Activated CD8-positive, alpha-beta memory T cell treated with anti-CD3 and anti-CD28 coated beads for 4 hours (primary cell): Measurements from ENCODE around the gene BBS9.

Experiments
- DNase-seq, 2 donors: peaks; one replicate each; pipeline ENCODE4 v3.0.0-alpha.2; 2020; ENCODE audit warnings: low read depth in 2 of 2

BBS9 gene

GRCh38 chr7:33550363-33550762 lies 421.0 kb downstream of the BBS9 start:
- no peak for DNase-seq

- no peak for DNase-seq
Observed at GRCh38 chr7:33550979-33551378, 421.6 kb downstream of the BBS9 start.

GRCh38 chr7:33554046-33554445 lies 424.7 kb downstream of the BBS9 start:
- DNase-seq = no peak

- DNase-seq = no peak
Observed at GRCh38 chr7:33554576-33554975, 425.2 kb downstream of the BBS9 start.

GRCh38 chr7:33556472-33556871 lies 427.1 kb downstream of the BBS9 start:
- no peak for DNase-seq

- no peak for DNase-seq
Observed at GRCh38 chr7:33558549-33559323, 429.4 kb downstream of the BBS9 start.

- DNase-seq = no peak
Observed at GRCh38 chr7:33559324-33559710, 430.0 kb downstream of the BBS9 start.

- no peak for DNase-seq
Observed at GRCh38 chr7:33562996-33563395, 433.6 kb downstream of the BBS9 start.

GRCh38 chr7:33563651-33564050 lies 434.3 kb downstream of the BBS9 start:
- no peak for DNase-seq

GRCh38 chr7:33578166-33578565 lies 448.8 kb downstream of the BBS9 start:
- DNase-seq = no peak

GRCh38 chr7:33578881-33579672 lies 449.7 kb downstream of the BBS9 start:
- no peak for DNase-seq

- DNase-seq = no peak
Observed at GRCh38 chr7:33579673-33579960, 450.3 kb downstream of the BBS9 start.

GRCh38 chr7:33581236-33581635 lies 451.9 kb downstream of the BBS9 start:
- no peak for DNase-seq

- DNase-seq = no peak
Observed at GRCh38 chr7:33582104-33582503, 452.7 kb downstream of the BBS9 start.

- no peak for DNase-seq
Observed at GRCh38 chr7:33582533-33582932, 453.2 kb downstream of the BBS9 start.

- no peak for DNase-seq
Observed at GRCh38 chr7:33589911-33590310, 460.5 kb downstream of the BBS9 start.

- no peak for DNase-seq
Observed at GRCh38 chr7:33590916-33591315, 461.6 kb downstream of the BBS9 start.

- DNase-seq = no peak
Observed at GRCh38 chr7:33591490-33591889, 462.1 kb downstream of the BBS9 start.

GRCh38 chr7:33592718-33593117 lies 463.4 kb downstream of the BBS9 start:
- no peak for DNase-seq

- DNase-seq = no peak
Observed at GRCh38 chr7:33593611-33594010, 464.2 kb downstream of the BBS9 start.

- no peak for DNase-seq
Observed at GRCh38 chr7:33596686-33597085, 467.3 kb downstream of the BBS9 start.

GRCh38 chr7:33597181-33597580 lies 467.8 kb downstream of the BBS9 start:
- no peak for DNase-seq

- no peak for DNase-seq
Observed at GRCh38 chr7:33601101-33601500, 471.7 kb downstream of the BBS9 start.
